PC-9 (cell line): ENCODE data around the gene SIX2.

Source experiments
- EZH2 ChIP-seq: fragments of 200-600 bp; sonication (generic); IDR thresholded peaks from 2 replicates; pipeline ENCODE4 v1.8.0; 2017; ENCODE audit warnings: antibody characterized with exemption, low read depth
- TF ChIP-seq, protein P1 (sequence below): fragments of 200-600 bp; sonication (generic); conservative IDR thresholded peaks from 2 replicates; pipeline ENCODE4 v1.6.1; 2017; ENCODE audit warnings: mixed run types, antibody characterized with exemption, mild to moderate bottlenecking, moderate library complexity

- TF ChIP-seq, protein P1, sequence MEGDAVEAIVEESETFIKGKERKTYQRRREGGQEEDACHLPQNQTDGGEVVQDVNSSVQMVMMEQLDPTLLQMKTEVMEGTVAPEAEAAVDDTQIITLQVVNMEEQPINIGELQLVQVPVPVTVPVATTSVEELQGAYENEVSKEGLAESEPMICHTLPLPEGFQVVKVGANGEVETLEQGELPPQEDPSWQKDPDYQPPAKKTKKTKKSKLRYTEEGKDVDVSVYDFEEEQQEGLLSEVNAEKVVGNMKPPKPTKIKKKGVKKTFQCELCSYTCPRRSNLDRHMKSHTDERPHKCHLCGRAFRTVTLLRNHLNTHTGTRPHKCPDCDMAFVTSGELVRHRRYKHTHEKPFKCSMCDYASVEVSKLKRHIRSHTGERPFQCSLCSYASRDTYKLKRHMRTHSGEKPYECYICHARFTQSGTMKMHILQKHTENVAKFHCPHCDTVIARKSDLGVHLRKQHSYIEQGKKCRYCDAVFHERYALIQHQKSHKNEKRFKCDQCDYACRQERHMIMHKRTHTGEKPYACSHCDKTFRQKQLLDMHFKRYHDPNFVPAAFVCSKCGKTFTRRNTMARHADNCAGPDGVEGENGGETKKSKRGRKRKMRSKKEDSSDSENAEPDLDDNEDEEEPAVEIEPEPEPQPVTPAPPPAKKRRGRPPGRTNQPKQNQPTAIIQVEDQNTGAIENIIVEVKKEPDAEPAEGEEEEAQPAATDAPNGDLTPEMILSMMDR: no peak
- no peak for TF ChIP-seq EZH2
Measured at GRCh38 chr2:44996356-44996755, 12.9 kb downstream of the SIX2 start.
